MM.1S (cell line): ENCODE data around the gene DNAH9.

Experiments
- CTCF ChIP-seq: fragments of 300-600 bp; sonication (generic); IDR thresholded peaks from 2 replicates; pipeline ENCODE4 v1.5.1; 2016; ENCODE audit warnings: antibody characterized with exemption, low read length, mixed read lengths
- EZH2 ChIP-seq: fragments of 300-600 bp; sonication (generic); optimal IDR thresholded peaks from 2 replicates; pipeline ENCODE3; 2017; ENCODE audit warnings: low read depth, mild to moderate bottlenecking, antibody characterized with exemption, low read length, mixed read lengths
- EZH2phosphoT487 ChIP-seq: fragments of 300-600 bp; sonication (generic); IDR thresholded peaks from 2 replicates; pipeline ENCODE4 v1.6.1; 2018; ENCODE audit warnings: antibody characterized with exemption, low read length

GRCh38 chr17:11582217-11582616, 16.1 kb upstream of the DNAH9 start:
- TF ChIP-seq EZH2 (no peak), CTCF (no peak), EZH2phosphoT487 (no peak)
